HepG2 (cell line): ENCODE results near the gene PCBP1. TPM values are rescaled to one million over a fixed set of nuclear protein-coding genes. Genes with fewer than 3 reads are reported as not detected.

Experiments
- CENPBD1 ChIP-seq: sonication (generic); formaldehyde crosslinking; IDR thresholded peaks from 2 replicates; pipeline ENCODE4 v1.8.0; 2022; ENCODE audit warnings: missing genetic modification reagents, low read depth, mild to moderate bottlenecking, borderline replicate concordance
- ERF ChIP-seq: IDR thresholded peaks from 2 replicates; pipeline ENCODE4 v1.6.1; 2018; ENCODE audit warnings: missing biosample characterization, missing genetic modification reagents
- GMEB1 ChIP-seq: sonication (generic); formaldehyde crosslinking; IDR thresholded peaks from 2 replicates; pipeline ENCODE4 v1.5.1; 2020; ENCODE audit warnings: missing genetic modification reagents, mild to moderate bottlenecking, borderline replicate concordance
- KLF11 ChIP-seq: IDR thresholded peaks from 2 replicates; pipeline ENCODE4 v1.6.1; 2016; ENCODE audit warnings: missing compliant biosample characterization
- MIER2 ChIP-seq: IDR thresholded peaks from 2 replicates; pipeline ENCODE4 v1.6.1; 2016; ENCODE audit warnings: missing biosample characterization, missing genetic modification reagents
- NFYC ChIP-seq: IDR thresholded peaks from 2 replicates; pipeline ENCODE4 v1.6.1; 2016; ENCODE audit warnings: missing genetic modification reagents, missing compliant biosample characterization
- NR3C1 ChIP-seq: sonication (generic); formaldehyde crosslinking; IDR thresholded peaks from 2 replicates; pipeline ENCODE4 v1.4.0; 2020; ENCODE audit warnings: missing genetic modification reagents
- PHB2 ChIP-seq: fragments of 450-650 bp; IDR thresholded peaks from 2 replicates; pipeline ENCODE4 v1.6.1; 2018; ENCODE audit not compliant: partially characterized antibody
- POLR2G ChIP-seq: fragments of 200-400 bp; formaldehyde crosslinking; IDR thresholded peaks from 2 replicates; pipeline ENCODE4 v1.6.1; 2018; ENCODE audit warnings: mild to moderate bottlenecking, low read depth, low read length, moderate library complexity
- STAG1 ChIP-seq: sonication (generic); formaldehyde crosslinking; IDR thresholded peaks from 2 replicates; pipeline ENCODE4 v1.4.0; 2020; ENCODE audit warnings: missing genetic modification reagents
- TEAD2 ChIP-seq: sonication (generic); formaldehyde crosslinking; IDR thresholded peaks from 2 replicates; pipeline ENCODE4 v1.9.0; 2021; ENCODE audit warnings: missing genetic modification reagents
- XRCC5 ChIP-seq: fragments of 200-400 bp; formaldehyde crosslinking; optimal IDR thresholded peaks from 2 replicates; pipeline ENCODE3; 2017; ENCODE audit warnings: mild to moderate bottlenecking, low read length
- ZFP37 ChIP-seq: sonication (generic); formaldehyde crosslinking; IDR thresholded peaks from 2 replicates; pipeline ENCODE4 v1.4.0; 2020; ENCODE audit warnings: missing genetic modification reagents, borderline replicate concordance
- ZNF20 ChIP-seq: sonication (generic); formaldehyde crosslinking; IDR thresholded peaks from 2 replicates; pipeline ENCODE4 v1.4.0; 2020; ENCODE audit warnings: mild to moderate bottlenecking, moderate library complexity, missing genetic modification reagents
- ZNF777 ChIP-seq: sonication (generic); formaldehyde crosslinking; IDR thresholded peaks from 2 replicates; pipeline ENCODE4 v1.4.0; 2020; ENCODE audit warnings: missing genetic modification reagents
- ZNF816 ChIP-seq: sonication (generic); formaldehyde crosslinking; IDR thresholded peaks from 2 replicates; pipeline ENCODE4 v1.8.0; 2022; ENCODE audit warnings: missing genetic modification reagents, mild to moderate bottlenecking, borderline replicate concordance
- ZNF878 ChIP-seq: sonication (generic); formaldehyde crosslinking; IDR thresholded peaks from 2 replicates; pipeline ENCODE4 v1.8.1; 2023; ENCODE audit warnings: mild to moderate bottlenecking, missing genetic modification reagents, moderate library complexity
- ZSCAN21 ChIP-seq: sonication (generic); formaldehyde crosslinking; IDR thresholded peaks from 2 replicates; pipeline ENCODE4 v1.8.0; 2022; ENCODE audit warnings: mild to moderate bottlenecking, missing genetic modification reagents, moderate library complexity, borderline replicate concordance
- polyA plus RNA-seq, 8 experiments: library from polyadenylated mRNA; depleted of rRNA in 3 of 8; stranded (reverse) in 7 of 8; unstranded in 1 of 8; fragments of >200 nt; fragmentation: Illumina TruSeq in 4 of 8; extraction: Trizol in 4 of 8; gene quantifications; 2 replicates each; pipeline versions ENCODE4 v1.2.1 to v1.2.3, GENCODE V29; 2011 to 2016; ENCODE audit warnings: low read depth in 4 of 8, missing spikeins in 1 of 8, mixed read lengths in 1 of 8; ENCODE audit not compliant: insufficient read depth in 1 of 8
- total RNA-seq, 5 experiments: library from RNA; depleted of rRNA; stranded (reverse); fragments of >200 nt; fragmentation: Illumina TruSeq; extraction: Trizol; gene quantifications; 2 replicates each; pipeline ENCODE4 v1.2.3, GENCODE V29; 2016; ENCODE audit warnings: low read depth in 1 of 5
- TF ChIP-seq, protein P1 (sequence below): sonication (generic); formaldehyde crosslinking; IDR thresholded peaks from 2 replicates; pipeline ENCODE4 v1.5.1; 2020; ENCODE audit warnings: mild to moderate bottlenecking, moderate library complexity, missing genetic modification reagents
- TF ChIP-seq, protein P2 (sequence below): sonication (generic); formaldehyde crosslinking; IDR thresholded peaks from 2 replicates; pipeline ENCODE4 v1.4.0; 2020; ENCODE audit warnings: missing genetic modification reagents
- TF ChIP-seq, protein P3 (sequence below): IDR thresholded peaks from 2 replicates; pipeline ENCODE4 v1.6.1; 2016; ENCODE audit warnings: low read depth, borderline replicate concordance

The PCBP1 gene
- total and polyA plus RNA-seq, 2 of the 13 experiments (the other 11 are each of a cell fraction or from before 2014, with no cell fraction given), result 32.0 to 137 TPM

- TF ChIP-seq GMEB1 (CRISPR knock-in tag) (peak; percentile 52; the same call in 1 of the 2 replicates), POLR2G (peak; percentile 81), ZSCAN21 (CRISPR knock-in tag) (no peak; the same call in 1 of the 2 replicates), KLF11 (CRISPR knock-in tag) (no peak), PHB2 (no peak), XRCC5 (no peak), ZNF878 (CRISPR knock-in tag) (no peak; the same call in 1 of the 2 replicates), ZNF20 (CRISPR knock-in tag) (peak; percentile 90; the same call in 1 of the 2 replicates), ERF (CRISPR knock-in tag) (no peak), ZNF777 (0 out of 2 replicates have a peak, but pooled peaks have one; percentile 6), MIER2 (no peak), TEAD2 (CRISPR knock-in tag) (peak; percentile 76; the same call in 1 of the 2 replicates), STAG1 (CRISPR knock-in tag) (peak; percentile 45), ZNF816 (no peak), ZFP37 (CRISPR knock-in tag) (no peak; the same call in none of the 2 replicates), CENPBD1 (CRISPR knock-in tag) (no peak), NR3C1 (CRISPR knock-in tag) (no peak), NFYC (CRISPR knock-in tag) (no peak)
- TF ChIP-seq, protein P1, sequence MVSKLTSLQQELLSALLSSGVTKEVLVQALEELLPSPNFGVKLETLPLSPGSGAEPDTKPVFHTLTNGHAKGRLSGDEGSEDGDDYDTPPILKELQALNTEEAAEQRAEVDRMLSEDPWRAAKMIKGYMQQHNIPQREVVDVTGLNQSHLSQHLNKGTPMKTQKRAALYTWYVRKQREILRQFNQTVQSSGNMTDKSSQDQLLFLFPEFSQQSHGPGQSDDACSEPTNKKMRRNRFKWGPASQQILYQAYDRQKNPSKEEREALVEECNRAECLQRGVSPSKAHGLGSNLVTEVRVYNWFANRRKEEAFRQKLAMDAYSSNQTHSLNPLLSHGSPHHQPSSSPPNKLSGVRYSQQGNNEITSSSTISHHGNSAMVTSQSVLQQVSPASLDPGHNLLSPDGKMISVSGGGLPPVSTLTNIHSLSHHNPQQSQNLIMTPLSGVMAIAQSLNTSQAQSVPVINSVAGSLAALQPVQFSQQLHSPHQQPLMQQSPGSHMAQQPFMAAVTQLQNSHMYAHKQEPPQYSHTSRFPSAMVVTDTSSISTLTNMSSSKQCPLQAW (CRISPR knock-in tag), result no peak
- TF ChIP-seq, protein P2, sequence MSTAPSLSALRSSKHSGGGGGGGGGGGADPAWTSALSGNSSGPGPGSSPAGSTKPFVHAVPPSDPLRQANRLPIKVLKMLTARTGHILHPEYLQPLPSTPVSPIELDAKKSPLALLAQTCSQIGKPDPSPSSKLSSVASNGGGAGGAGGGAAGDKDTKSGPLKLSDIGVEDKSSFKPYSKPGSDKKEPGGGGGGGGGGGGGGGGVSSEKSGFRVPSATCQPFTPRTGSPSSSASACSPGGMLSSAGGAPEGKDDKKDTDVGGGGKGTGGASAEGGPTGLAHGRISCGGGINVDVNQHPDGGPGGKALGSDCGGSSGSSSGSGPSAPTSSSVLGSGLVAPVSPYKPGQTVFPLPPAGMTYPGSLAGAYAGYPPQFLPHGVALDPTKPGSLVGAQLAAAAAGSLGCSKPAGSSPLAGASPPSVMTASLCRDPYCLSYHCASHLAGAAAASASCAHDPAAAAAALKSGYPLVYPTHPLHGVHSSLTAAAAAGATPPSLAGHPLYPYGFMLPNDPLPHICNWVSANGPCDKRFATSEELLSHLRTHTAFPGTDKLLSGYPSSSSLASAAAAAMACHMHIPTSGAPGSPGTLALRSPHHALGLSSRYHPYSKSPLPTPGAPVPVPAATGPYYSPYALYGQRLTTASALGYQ, result 0 out of 2 replicates have a peak, but pooled peaks have one; percentile 44
- TF ChIP-seq, protein P3, sequence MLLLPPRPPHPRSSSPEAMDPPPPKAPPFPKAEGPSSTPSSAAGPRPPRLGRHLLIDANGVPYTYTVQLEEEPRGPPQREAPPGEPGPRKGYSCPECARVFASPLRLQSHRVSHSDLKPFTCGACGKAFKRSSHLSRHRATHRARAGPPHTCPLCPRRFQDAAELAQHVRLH, result no peak
Measured at GRCh38 chr2:70087702-70088597, 673 bp downstream of the PCBP1 start (continued).
